Endometrial microvascular endothelial cells (primary cell): Measurements from ENCODE around the gene TMC2. TPM values are rescaled to one million over a fixed set of nuclear protein-coding genes. Genes with fewer than 3 reads are reported as not detected.

ENCODE experiments used
- in situ Hi-C: cut with HindIII; loops from 2 replicates; pipeline ENCODE4 v1.10.0; 2017; ENCODE audit warnings: low sequenced_read_pairs, low pct_unique_long_range_greater_than_20kb; ENCODE audit errors: inconsistent ontology term
- total RNA-seq: library from RNA; depleted of rRNA; stranded (reverse); fragments of >200 nt; gene quantifications from one replicate; pipeline ENCODE4 v1.2.3, GENCODE V29; 2015; ENCODE audit errors: inconsistent ontology term

The TMC2 gene
- total RNA-seq, 1 donor from 2014 or later, result not detected

- in situ Hi-C loops, result no loop called here
Observed at GRCh38 chr20:2563116-2563515, 26.7 kb downstream of the TMC2 start.

- in situ Hi-C loops, result no loop called here
Observed at GRCh38 chr20:2564406-2564805, 28.0 kb downstream of the TMC2 start.

- in situ Hi-C loops, result no loop called here
Observed at GRCh38 chr20:2575682-2576081, 39.3 kb downstream of the TMC2 start.

GRCh38 chr20:2576317-2576727 is 39.9 kb downstream of the TMC2 start:
- in situ Hi-C loops, result no loop called here

GRCh38 chr20:2578475-2579192 is 42.3 kb downstream of the TMC2 start:
- in situ Hi-C loops, result no loop called here

- in situ Hi-C loops, result no loop called here
Observed at GRCh38 chr20:2585811-2586210, 49.4 kb downstream of the TMC2 start.

GRCh38 chr20:2593756-2594155 is 57.4 kb downstream of the TMC2 start:
- in situ Hi-C loops, result no loop called here

- in situ Hi-C loops, result no loop called here
Observed at GRCh38 chr20:2595076-2595475, 58.7 kb downstream of the TMC2 start.

- in situ Hi-C loops, result no loop called here
Observed at GRCh38 chr20:2596673-2597279, 60.4 kb downstream of the TMC2 start.

GRCh38 chr20:2599288-2600006 is 63.1 kb downstream of the TMC2 start:
- in situ Hi-C loops, result no loop called here

- in situ Hi-C loops, result no loop called here
Observed at GRCh38 chr20:2602046-2602735, 65.8 kb downstream of the TMC2 start.

GRCh38 chr20:2602746-2603145 is 66.4 kb downstream of the TMC2 start:
- in situ Hi-C loops, result no loop called here

- in situ Hi-C loops, result no loop called here
Observed at GRCh38 chr20:2603816-2604505, 67.6 kb downstream of the TMC2 start.

- in situ Hi-C loops, result no loop called here
Observed at GRCh38 chr20:2604506-2604835, 68.1 kb downstream of the TMC2 start.

- in situ Hi-C loops, result no loop called here
Observed at GRCh38 chr20:2606507-2607006, 70.2 kb downstream of the TMC2 start.

GRCh38 chr20:2610326-2610725 is 74.0 kb downstream of the TMC2 start:
- in situ Hi-C loops, result no loop called here

GRCh38 chr20:2610941-2611720 is 74.8 kb downstream of the TMC2 start:
- in situ Hi-C loops, result no loop called here

- in situ Hi-C loops, result no loop called here
Observed at GRCh38 chr20:2612073-2612472, 75.7 kb downstream of the TMC2 start.
